GM15510 (cell line): Measurements from ENCODE around the gene AQP11.

Experiments
- POLR2A ChIP-seq: IDR thresholded peaks from 3 replicates; pipeline ENCODE4 v1.6.1; 2011; ENCODE audit warnings: borderline replicate concordance; ENCODE audit not compliant: insufficient read length; ENCODE audit errors: extremely low read depth

AQP11 gene

GRCh38 chr11:77642228-77642627 lies 52.5 kb downstream of the AQP11 start:
- no peak for TF ChIP-seq POLR2A

DNA sequence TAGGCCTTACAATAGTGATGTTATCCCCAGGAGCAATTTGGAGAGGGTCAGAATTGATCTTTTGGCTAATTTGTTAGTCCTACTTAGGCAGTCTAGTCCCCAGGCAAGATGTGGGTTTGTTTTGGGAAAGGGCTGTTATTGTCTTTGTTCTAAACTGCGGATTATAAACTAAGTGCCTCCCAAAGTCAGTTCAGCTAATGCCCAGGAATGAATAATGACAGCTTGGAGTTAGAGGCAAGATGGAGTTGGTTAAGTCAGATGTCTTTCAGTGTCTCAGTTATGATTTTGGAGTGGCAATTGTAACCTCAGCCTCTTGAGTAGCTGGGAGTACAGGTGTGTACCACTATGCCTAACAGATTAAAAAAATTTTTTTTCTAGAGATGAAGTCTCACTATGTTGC lies 55.1 kb downstream of the AQP11 start:
- TF ChIP-seq POLR2A = no peak

DNA sequence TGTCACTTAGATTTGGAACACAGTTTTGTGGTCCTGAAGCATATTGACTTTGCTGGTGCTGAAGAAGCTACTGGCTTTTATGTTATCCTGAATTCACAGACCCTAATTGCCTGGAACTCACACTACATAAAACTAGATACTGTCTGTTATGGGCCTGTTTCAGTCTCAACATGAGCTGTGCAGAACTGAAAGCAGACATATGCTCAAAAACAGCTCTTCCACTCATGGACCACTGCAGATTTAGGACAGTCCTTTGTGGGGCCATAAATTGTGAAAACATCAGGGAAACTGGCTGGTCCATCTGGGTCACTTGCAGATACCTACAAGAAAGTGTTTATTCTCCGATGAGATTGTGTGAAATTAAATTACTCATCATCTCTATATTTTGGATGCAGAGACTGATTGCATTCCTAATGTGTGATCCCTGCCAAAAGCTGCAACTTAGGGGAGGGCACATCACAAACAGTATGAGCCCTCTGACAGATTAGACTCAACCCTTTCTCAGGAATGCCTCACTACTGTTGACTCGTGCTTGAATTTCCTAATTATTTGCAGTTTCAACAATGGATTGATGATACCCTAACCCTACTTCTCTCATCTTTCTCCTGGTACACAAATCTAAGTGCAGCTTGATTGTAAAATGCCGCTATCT lies 58.0 kb downstream of the AQP11 start:
- TF ChIP-seq POLR2A = no peak

DNA sequence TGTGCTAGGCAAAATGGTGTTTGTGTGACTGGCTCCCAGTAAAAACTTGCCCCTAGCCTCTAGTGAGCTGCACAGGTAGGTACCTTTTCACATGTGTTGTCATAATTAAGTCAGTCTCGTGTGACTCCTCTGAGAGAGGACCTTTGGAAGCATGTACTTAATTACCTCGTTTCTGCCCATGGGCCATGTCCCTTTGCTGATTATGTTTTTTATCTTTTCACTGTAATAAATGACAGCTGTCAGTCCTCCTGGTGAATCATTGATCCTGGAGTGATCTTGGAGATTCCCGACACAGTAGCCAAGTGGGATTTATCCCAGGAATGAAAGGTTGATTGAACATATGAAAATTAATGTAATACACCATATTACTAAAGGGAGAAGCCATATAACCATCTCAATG lies 60.4 kb downstream of the AQP11 start:
- TF ChIP-seq POLR2A = no peak

DNA sequence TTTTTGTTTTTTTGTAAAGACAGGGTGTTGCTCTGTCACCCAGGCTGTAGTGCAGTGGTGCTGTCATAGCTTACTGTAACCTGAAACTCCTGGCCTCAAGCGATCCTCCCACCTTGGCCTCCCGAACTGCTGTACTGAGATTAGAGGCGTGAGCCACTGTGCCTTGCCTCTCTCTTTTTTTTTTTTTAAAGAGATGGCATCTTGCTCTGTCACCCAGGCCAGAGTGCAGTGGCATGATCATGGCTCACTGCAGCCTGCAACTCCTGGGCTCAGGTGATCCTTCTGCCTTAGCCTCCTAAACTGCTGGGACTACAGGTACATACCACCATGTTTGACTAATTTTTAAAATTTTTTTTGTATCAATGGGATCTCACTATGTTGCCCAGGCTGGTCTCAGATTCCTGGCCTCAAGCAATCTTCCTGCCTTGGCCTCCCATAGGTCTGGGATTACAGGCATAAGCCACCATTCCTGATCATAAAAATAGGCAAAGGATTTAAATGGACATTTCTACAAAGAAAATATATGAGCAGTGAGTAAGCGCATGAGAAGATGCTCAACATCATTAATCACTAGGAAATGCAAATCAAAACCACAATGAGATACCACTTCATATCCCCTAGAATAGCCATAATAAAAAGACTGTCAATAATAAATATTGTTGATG lies 65.1 kb downstream of the AQP11 start:
- no peak for TF ChIP-seq POLR2A

GRCh38 chr11:77656362-77656761 lies 66.6 kb downstream of the AQP11 start:
- TF ChIP-seq POLR2A = no peak

GRCh38 chr11:77658213-77659013 lies 68.7 kb downstream of the AQP11 start:
- no peak for TF ChIP-seq POLR2A
